HG02763 (cell line): ENCODE measurements around the gene BPGM.
"Not testable (repeated sequence)": the region's sequence is repeated elsewhere in the genome, so short reads cannot be mapped to it uniquely, and the experiment has no call there.

ENCODE experiments used
- ATAC-seq: cut with Tn5 transposase; IDR thresholded peaks from one replicate; pipeline ENCODE4 v1.9.1; 2021; ENCODE audit warnings: mild to moderate bottlenecking, moderate library complexity; ENCODE audit not compliant: unreplicated experiment

Gene BPGM

GRCh38 chr7:134630893-134631292, 15.8 kb upstream of the BPGM start:
- ATAC-seq = no peak

DNA sequence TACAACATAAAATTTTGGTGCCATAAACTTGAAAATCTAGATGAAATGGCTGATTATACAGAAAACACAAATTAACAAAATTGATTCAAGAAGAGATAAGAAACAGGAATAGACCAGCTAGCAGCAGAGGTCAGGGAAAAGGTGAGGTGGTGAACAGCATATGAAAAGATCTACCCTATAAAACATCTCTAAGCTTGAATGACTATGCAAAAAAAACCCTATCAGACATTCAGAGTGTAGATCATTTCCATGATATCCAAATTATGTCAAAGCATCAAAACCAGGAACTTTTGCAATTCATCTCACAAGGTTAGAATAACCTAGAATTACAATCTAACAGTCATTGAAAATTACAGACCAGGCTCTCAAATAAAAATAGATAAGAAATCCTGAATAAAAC, 14.6 kb upstream of the BPGM start:
- no peak for ATAC-seq

DNA sequence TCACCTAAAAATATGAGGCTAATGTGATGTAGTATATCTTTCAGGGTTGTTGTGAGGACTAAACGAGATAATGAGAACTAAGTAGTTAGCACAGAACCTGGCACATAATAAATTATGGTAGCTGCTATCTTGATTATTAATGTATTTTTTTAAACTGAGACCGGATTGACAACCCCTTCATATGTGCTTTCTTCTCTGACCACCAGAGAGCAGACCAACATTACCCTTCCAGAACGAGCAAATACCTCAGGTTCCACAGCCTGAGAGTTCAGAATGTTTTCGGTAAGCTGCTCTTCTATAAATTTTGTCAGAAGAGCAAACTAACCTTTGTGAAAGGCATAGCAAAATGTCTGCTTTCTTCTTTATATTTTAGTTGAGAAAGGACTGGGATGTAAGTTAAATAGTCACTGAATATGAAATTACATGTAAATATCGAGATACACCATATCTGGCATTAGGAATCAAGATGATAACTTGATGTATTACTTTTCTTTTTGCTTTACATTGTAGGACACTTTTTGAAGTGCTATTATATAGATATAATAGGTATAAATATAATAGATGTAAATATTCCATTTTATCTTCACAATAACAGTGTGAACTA, 13.6 kb upstream of the BPGM start:
- ATAC-seq = no peak

DNA sequence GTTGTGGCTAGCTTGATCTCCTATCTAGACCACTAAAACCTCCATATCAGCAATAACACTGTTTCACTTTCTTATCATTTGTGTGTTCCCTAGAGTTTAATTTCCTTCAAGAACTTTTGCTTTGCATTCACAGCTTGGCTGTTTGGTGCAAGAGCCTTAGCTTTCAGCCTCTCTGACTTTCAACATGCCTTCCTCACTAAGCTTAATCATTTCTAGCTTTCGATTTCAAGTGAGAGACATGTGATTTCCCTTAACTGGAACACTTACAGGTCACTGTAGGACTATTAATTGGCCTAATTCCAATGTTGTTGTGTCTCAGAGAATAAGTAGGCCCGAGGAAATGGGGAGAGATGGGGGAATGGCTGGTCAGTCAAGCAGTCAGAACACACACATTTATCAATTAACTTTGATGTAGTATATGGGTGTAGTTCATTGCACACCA, 10.6 kb upstream of the BPGM start:
- ATAC-seq = peak; percentile 90

DNA sequence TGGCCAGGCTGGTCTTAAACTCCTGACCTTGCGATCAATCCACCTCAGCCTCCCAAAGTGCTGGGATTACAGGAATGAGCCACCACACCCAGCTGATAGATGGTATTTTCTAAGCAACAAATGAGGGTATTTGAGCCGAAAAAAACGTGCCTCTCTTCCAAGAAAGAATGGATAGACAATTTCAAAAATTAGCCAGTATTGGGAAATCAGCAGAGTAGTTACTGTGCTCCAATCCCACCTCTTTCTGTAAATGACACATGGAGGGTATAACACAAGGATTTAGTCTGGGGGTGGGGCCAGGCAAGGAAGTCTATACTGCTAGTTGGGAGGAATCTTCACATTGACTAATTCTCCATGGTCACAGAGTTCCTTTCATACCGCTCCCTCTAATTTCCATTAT, 9.2 kb upstream of the BPGM start:
- no peak for ATAC-seq

- ATAC-seq = no peak
Measured at GRCh38 chr7:134637934-134638719, 8.5 kb upstream of the BPGM start.

- no peak for ATAC-seq
Measured at GRCh38 chr7:134639061-134639460, 7.6 kb upstream of the BPGM start.

GRCh38 chr7:134639683-134640279, 6.9 kb upstream of the BPGM start:
- no peak for ATAC-seq

GRCh38 chr7:134640842-134641715, 5.6 kb upstream of the BPGM start:
- ATAC-seq = no peak

DNA sequence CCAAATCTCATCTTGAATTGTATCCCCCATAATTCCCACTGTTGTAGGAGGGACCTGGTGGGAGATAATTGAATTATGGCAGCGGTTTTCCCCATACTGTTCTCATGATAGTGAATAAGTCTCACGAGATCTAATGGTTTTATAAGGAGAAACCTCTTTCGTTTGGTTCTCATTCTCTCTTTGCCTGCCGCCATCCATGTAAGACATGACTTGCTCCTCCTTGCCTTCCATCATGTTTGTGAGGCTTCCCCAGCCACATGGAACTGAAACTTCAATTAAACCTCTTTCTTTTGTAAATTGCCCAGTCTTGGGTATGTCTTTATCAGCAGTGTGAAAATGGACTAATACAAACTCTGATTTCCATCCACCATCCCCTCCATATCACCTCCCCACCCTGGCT, 4.7 kb upstream of the BPGM start:
- ATAC-seq = not testable (repeated sequence)

GRCh38 chr7:134643131-134643530, 3.5 kb upstream of the BPGM start:
- no peak for ATAC-seq

GRCh38 chr7:134645478-134645877, 1.2 kb upstream of the BPGM start:
- no peak for ATAC-seq

- no peak for ATAC-seq
Measured at GRCh38 chr7:134645935-134646334, 718 bp upstream of the BPGM start.

DNA sequence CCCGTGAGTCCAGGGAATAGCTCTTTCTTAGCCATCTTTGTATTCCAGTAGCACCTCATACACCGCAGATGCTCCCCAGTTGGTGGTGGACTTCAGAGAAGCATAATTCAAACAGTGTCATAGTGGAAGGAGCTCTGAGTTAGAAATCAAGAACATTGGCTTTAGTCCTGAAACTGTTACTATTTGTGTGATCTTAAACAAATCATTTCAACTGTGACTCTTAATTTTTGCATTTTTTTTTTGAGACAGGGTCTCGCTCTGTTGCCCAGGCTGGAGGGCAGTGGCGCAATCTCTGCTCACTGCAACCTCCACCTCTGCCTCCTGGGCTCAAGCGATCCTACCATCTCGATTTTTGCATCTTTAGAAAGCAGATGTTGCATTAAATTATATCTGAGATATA, 1.8 kb downstream of the BPGM start:
- ATAC-seq = no peak

DNA sequence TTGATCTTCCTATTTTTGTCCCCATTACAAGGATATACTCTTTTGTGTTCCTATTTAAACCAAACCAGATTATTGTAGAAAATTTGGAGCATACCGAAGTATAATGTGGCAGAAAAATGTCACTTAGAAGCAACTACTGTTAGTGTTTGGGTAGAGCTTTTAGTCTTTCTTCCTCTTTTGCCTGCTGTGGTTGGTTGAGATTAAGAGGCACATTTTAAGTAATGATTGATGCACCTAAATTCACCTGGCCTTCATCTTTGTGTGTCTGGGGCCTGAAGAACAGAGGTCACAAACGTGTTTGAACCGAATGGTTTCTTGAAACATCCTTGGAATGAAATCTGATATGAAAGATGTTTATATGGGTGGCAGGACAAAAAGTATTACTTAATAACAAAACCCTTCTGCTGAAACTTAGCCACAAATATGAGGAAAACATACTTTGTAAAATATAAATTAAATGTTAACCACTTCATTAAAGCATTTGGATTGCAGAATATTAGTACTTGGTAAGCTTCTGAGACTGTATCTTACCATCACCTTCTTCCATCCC, 2.6 kb downstream of the BPGM start:
- no peak for ATAC-seq

- ATAC-seq = no peak
Measured at GRCh38 chr7:134651991-134652390, 5.3 kb downstream of the BPGM start.

DNA sequence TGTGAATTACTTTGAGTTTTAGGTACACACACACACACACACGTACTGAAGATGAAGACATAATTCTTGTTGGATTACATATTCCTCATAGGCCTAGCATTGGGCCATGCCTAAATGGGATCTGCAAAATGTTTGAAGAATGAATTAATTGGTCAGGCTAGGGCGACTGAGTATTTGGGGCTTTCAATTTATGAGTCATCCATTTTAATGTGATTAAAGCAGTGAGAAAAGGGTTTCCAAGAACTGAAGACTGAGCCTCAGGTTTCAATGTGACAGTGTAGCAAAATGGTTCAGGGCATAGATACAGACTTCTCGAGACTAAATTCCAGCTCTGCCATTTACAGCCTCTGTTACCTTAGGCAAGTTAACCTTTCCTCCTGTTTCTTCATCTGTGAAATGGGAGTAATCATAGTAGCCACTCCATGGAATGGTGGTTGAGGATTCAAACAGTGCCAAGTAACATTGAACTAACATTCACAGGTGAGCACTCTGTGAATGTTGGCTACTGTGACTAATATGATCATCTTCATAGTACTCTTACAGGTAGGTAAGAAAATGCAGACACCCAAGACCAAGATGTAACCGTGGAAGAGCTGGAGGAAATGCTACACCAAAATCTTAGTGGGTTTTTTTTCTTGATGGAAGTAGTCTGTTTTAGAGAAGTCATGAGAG, 7.6 kb downstream of the BPGM start:
- no peak for ATAC-seq

DNA sequence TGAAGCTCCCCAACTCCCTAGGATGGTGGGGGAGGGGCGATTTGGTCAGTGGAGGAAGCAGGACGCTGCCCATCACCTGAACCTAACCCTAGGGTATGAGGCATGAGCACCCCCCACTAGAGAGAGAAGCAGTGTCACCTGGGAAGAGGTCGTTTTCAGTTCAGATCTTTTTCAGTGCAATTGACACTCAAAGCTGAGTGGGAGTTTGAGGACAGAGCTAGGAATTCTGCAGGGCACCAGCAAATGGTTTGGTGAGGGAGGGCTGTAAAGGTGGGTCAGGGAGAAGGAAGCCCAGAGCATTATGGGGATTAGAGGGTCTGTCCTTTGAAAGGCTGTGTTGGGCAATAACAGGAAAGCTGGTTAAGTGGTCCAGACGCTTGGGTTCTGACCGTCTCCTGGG, 10.9 kb downstream of the BPGM start:
- no peak for ATAC-seq

GRCh38 chr7:134660242-134660785, 13.7 kb downstream of the BPGM start:
- ATAC-seq = no peak

- ATAC-seq = no peak
Measured at GRCh38 chr7:134660961-134661376, 14.3 kb downstream of the BPGM start.
